ENCODE results near the gene MID2. TPM values are rescaled to one million over a fixed set of nuclear protein-coding genes. Genes with fewer than 3 reads are reported as not detected.

Gene MID2
- total and polyA plus RNA-seq, 2 donors: 1.4 to 2.0 TPM

GRCh38 chrX:107834275-107835201 is 8.9 kb downstream of the MID2 start:
- peaks cover 0 to 3% of the 10 kb centered on the region in 2 donors for H3K27me3 ChIP-seq (ENCODE audit: control insufficient read depth in 2 of 2, insufficient read depth in 1 of 2, low read length in 1 of 2)
- no peak overlapping the region for H3K4me3 ChIP-seq (ENCODE audit: low read length in 2 of 2)
- 97% methylated on average over 3 of the region's 3 CpGs for WGBS
- no peak for DNase-seq (ENCODE audit: low read depth in 6 of 9, low spot score in 9 of 9)
- H3K36me3 ChIP-seq (ENCODE audit: control insufficient read depth in 2 of 2, insufficient read depth in 2 of 2, low read length in 1 of 2): no peaks in the 10 kb centered on the region
- H3K9me3 ChIP-seq (ENCODE audit: control insufficient read depth in 2 of 2, insufficient read depth in 1 of 2, low read length in 1 of 2): no peaks in the 10 kb centered on the region
- no peak overlapping the region for H3K27ac ChIP-seq (ENCODE audit: low read depth in 1 of 2, low read length in 1 of 2)
- H3K4me1 ChIP-seq (ENCODE audit: control insufficient read depth in 2 of 2, insufficient read depth in 2 of 2, low read length in 2 of 2): no peaks in the 10 kb centered on the region

DNA sequence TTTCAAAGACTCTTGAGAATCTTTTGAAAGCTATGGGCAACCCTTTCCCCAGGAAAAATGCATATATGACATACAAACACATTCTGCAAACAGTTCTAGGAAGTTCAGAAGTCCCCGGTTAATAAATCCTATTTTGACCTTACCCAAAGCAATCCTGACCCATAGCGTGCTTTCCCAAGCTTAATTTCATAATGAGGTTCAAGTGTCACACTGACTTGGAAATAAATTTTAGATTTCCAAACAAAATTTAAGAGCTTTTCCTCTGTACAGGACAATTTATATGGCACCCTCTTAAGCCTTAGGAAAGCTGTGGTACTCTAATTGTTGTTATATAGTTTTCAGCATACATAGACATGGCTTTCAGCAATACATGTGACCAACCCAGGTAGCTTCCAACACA is 11.3 kb downstream of the MID2 start:
- no peak for DNase-seq (ENCODE audit: low read depth in 6 of 9, low spot score in 9 of 9)
- WGBS: 95% methylated on average over 2 of the region's 2 CpGs
- H3K27ac ChIP-seq (ENCODE audit: low read depth in 1 of 2, low read length in 1 of 2): no peak overlapping the region

DNA sequence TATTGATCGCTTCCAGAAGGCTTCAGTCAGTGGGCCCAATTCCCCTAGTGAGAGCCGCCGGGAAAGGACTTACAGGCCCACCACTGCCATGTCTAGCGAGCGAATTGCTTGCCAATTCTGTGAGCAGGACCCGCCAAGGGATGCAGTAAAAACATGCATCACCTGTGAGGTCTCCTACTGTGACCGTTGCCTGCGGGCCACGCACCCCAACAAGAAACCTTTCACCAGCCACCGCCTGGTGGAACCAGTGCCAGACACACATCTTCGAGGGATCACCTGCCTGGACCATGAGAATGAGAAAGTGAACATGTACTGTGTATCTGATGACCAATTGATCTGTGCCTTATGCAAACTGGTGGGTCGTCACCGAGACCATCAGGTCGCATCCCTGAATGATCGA is 15.3 kb downstream of the MID2 start:
- H3K4me1 ChIP-seq (ENCODE audit: control insufficient read depth in 2 of 2, insufficient read depth in 2 of 2, low read length in 2 of 2): no peaks in the 10 kb centered on the region
- H3K4me3 ChIP-seq (ENCODE audit: low read length in 2 of 2): no peak overlapping the region
- H3K27ac ChIP-seq (ENCODE audit: low read depth in 1 of 2, low read length in 1 of 2): no peak overlapping the region
- WGBS: 96% methylated on average over 15 of the region's 15 CpGs
- no peaks in the 10 kb centered on the region for H3K36me3 ChIP-seq (ENCODE audit: control insufficient read depth in 2 of 2, insufficient read depth in 2 of 2, low read length in 1 of 2)
- H3K27me3 ChIP-seq (ENCODE audit: control insufficient read depth in 2 of 2, insufficient read depth in 1 of 2, low read length in 1 of 2): no peaks in the 10 kb centered on the region
- no peak for DNase-seq (ENCODE audit: low read depth in 6 of 9, low spot score in 9 of 9)
- H3K9me3 ChIP-seq (ENCODE audit: control insufficient read depth in 2 of 2, insufficient read depth in 1 of 2, low read length in 1 of 2): no peaks in the 10 kb centered on the region

More for the DNA sequence above, 11.3 kb downstream of the MID2 start:
- Histone ChIP-seq H3K27me3 (ENCODE audit: control insufficient read depth in 2 of 2, insufficient read depth in 1 of 2, low read length in 1 of 2) (no peaks in the 10 kb centered on the region), H3K9me3 (ENCODE audit: control insufficient read depth in 2 of 2, insufficient read depth in 1 of 2, low read length in 1 of 2) (no peaks in the 10 kb centered on the region), H3K36me3 (ENCODE audit: control insufficient read depth in 2 of 2, insufficient read depth in 2 of 2, low read length in 1 of 2) (no peaks in the 10 kb centered on the region), H3K4me3 (ENCODE audit: low read length in 2 of 2) (no peak overlapping the region), H3K4me1 (ENCODE audit: control insufficient read depth in 2 of 2, insufficient read depth in 2 of 2, low read length in 2 of 2) (no peaks in the 10 kb centered on the region)

GRCh38 chrX:107842715-107843400 is 17.2 kb downstream of the MID2 start:
- Histone ChIP-seq H3K36me3 (ENCODE audit: control insufficient read depth in 2 of 2, insufficient read depth in 2 of 2, low read length in 1 of 2) (no peaks in the 10 kb centered on the region), H3K27ac (ENCODE audit: low read depth in 1 of 2, low read length in 1 of 2) (no peak overlapping the region), H3K27me3 (ENCODE audit: control insufficient read depth in 2 of 2, insufficient read depth in 1 of 2, low read length in 1 of 2) (no peaks in the 10 kb centered on the region), H3K4me1 (ENCODE audit: control insufficient read depth in 2 of 2, insufficient read depth in 2 of 2, low read length in 2 of 2) (no peaks in the 10 kb centered on the region), H3K9me3 (ENCODE audit: control insufficient read depth in 2 of 2, insufficient read depth in 1 of 2, low read length in 1 of 2) (no peaks in the 10 kb centered on the region), H3K4me3 (ENCODE audit: low read length in 2 of 2) (no peak overlapping the region)
- no peak for DNase-seq (ENCODE audit: low read depth in 6 of 9, low spot score in 9 of 9)
- 92% methylated on average over 6 of the region's 6 CpGs for WGBS

- Histone ChIP-seq H3K36me3 (ENCODE audit: control insufficient read depth in 2 of 2, insufficient read depth in 2 of 2, low read length in 1 of 2) (no peaks in the 10 kb centered on the region), H3K4me1 (ENCODE audit: control insufficient read depth in 2 of 2, insufficient read depth in 2 of 2, low read length in 2 of 2) (no peaks in the 10 kb centered on the region), H3K27me3 (ENCODE audit: control insufficient read depth in 2 of 2, insufficient read depth in 1 of 2, low read length in 1 of 2) (no peaks in the 10 kb centered on the region), H3K4me3 (ENCODE audit: low read length in 2 of 2) (no peak overlapping the region), H3K9me3 (ENCODE audit: control insufficient read depth in 2 of 2, insufficient read depth in 1 of 2, low read length in 1 of 2) (no peaks in the 10 kb centered on the region), H3K27ac (ENCODE audit: low read depth in 1 of 2, low read length in 1 of 2) (no peak overlapping the region)
- 100% methylated on average over 1 of the region's 1 CpG for WGBS
- DNase-seq (ENCODE audit: low read depth in 6 of 9, low spot score in 9 of 9): no peak
Measured at GRCh38 chrX:107845625-107846024, 20.0 kb downstream of the MID2 start.

GRCh38 chrX:107848591-107848990 is 22.9 kb downstream of the MID2 start:
- DNase-seq (ENCODE audit: low read depth in 6 of 9, low spot score in 9 of 9): no peak
- no peaks in the 10 kb centered on the region for H3K4me1 ChIP-seq (ENCODE audit: control insufficient read depth in 2 of 2, insufficient read depth in 2 of 2, low read length in 2 of 2)
- no peaks in the 10 kb centered on the region for H3K27me3 ChIP-seq (ENCODE audit: control insufficient read depth in 2 of 2, insufficient read depth in 1 of 2, low read length in 1 of 2)
- no peak overlapping the region for H3K27ac ChIP-seq (ENCODE audit: low read depth in 1 of 2, low read length in 1 of 2)
- WGBS: 85% methylated on average over 2 of the region's 2 CpGs
- no peaks in the 10 kb centered on the region for H3K36me3 ChIP-seq (ENCODE audit: control insufficient read depth in 2 of 2, insufficient read depth in 2 of 2, low read length in 1 of 2)
- H3K4me3 ChIP-seq (ENCODE audit: low read length in 2 of 2): no peak overlapping the region
- H3K9me3 ChIP-seq (ENCODE audit: control insufficient read depth in 2 of 2, insufficient read depth in 1 of 2, low read length in 1 of 2): no peaks in the 10 kb centered on the region

DNA sequence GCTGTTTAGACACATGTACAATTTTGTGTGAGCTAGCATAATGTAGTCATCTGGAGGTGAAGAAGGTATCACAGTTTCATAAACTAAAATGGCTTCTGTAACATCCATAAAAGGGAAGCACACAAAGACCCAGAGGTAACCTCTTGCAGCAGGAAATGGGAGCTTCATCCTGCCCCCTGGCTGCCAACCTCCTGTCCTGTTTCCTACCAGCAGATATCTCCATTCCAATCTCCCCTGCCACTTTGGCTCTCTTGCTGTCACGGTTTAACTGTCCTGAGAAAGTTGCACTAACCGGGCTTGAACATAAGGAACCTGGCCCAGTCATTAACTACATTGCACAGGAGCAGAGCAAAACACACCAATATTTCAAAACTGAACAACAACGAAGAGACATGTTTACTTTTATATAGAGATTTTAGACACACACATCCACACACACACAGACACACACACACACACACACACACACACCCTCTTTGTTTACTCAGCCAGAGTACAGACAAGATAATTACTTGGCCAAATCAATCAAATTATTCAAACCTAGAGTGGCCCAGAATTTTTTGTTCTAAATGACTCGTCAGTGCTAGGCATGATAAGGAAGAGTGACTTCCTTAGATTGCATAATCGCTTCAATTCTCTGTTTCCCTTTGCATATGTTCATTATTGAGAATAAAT is 24.2 kb downstream of the MID2 start:
- no peak for DNase-seq (ENCODE audit: low read depth in 6 of 9, low spot score in 9 of 9)
- Histone ChIP-seq H3K36me3 (ENCODE audit: control insufficient read depth in 2 of 2, insufficient read depth in 2 of 2, low read length in 1 of 2) (no peaks in the 10 kb centered on the region), H3K4me1 (ENCODE audit: control insufficient read depth in 2 of 2, insufficient read depth in 2 of 2, low read length in 2 of 2) (no peaks in the 10 kb centered on the region), H3K27ac (ENCODE audit: low read depth in 1 of 2, low read length in 1 of 2) (no peak overlapping the region), H3K9me3 (ENCODE audit: control insufficient read depth in 2 of 2, insufficient read depth in 1 of 2, low read length in 1 of 2) (no peaks in the 10 kb centered on the region), H3K4me3 (ENCODE audit: low read length in 2 of 2) (no peak overlapping the region), H3K27me3 (ENCODE audit: control insufficient read depth in 2 of 2, insufficient read depth in 1 of 2, low read length in 1 of 2) (no peaks in the 10 kb centered on the region)
- WGBS: 60% methylated on average over 5 of the region's 5 CpGs

DNA sequence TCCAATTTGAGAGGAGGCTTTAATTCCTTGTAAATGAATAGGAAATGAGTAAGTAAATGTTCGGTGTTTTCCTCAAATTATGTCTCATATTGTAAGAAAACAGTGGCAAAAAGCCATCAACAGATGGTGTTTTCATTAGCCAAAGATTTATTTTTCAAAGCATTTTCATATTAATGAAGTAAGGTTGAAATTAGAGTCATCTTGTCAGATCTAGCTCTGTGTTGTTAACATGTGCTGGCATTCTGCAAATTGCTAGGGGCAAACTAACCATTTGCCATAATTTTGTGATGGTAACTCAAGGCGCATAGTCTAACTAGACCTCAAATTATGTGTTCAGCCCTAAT is 24.7 kb downstream of the MID2 start:
- WGBS: 70% methylated on average over 2 of the region's 2 CpGs
- H3K4me3 ChIP-seq (ENCODE audit: low read length in 2 of 2): no peak overlapping the region
- no peaks in the 10 kb centered on the region for H3K4me1 ChIP-seq (ENCODE audit: control insufficient read depth in 2 of 2, insufficient read depth in 2 of 2, low read length in 2 of 2)
- no peaks in the 10 kb centered on the region for H3K27me3 ChIP-seq (ENCODE audit: control insufficient read depth in 2 of 2, insufficient read depth in 1 of 2, low read length in 1 of 2)
- H3K9me3 ChIP-seq (ENCODE audit: control insufficient read depth in 2 of 2, insufficient read depth in 1 of 2, low read length in 1 of 2): no peaks in the 10 kb centered on the region
- DNase-seq (ENCODE audit: low read depth in 6 of 9, low spot score in 9 of 9): no peak
- H3K27ac ChIP-seq (ENCODE audit: low read depth in 1 of 2, low read length in 1 of 2): no peak overlapping the region
- H3K36me3 ChIP-seq (ENCODE audit: control insufficient read depth in 2 of 2, insufficient read depth in 2 of 2, low read length in 1 of 2): no peaks in the 10 kb centered on the region

- no peaks in the 10 kb centered on the region for H3K36me3 ChIP-seq (ENCODE audit: control insufficient read depth in 2 of 2, insufficient read depth in 2 of 2, low read length in 1 of 2)
- no peak overlapping the region for H3K27ac ChIP-seq (ENCODE audit: low read depth in 1 of 2, low read length in 1 of 2)
- H3K4me3 ChIP-seq (ENCODE audit: low read length in 2 of 2): no peak overlapping the region
- H3K27me3 ChIP-seq (ENCODE audit: control insufficient read depth in 2 of 2, insufficient read depth in 1 of 2, low read length in 1 of 2): no peaks in the 10 kb centered on the region
- WGBS: 75% methylated on average over 2 of the region's 2 CpGs
- H3K4me1 ChIP-seq (ENCODE audit: control insufficient read depth in 2 of 2, insufficient read depth in 2 of 2, low read length in 2 of 2): no peaks in the 10 kb centered on the region
- no peaks in the 10 kb centered on the region for H3K9me3 ChIP-seq (ENCODE audit: control insufficient read depth in 2 of 2, insufficient read depth in 1 of 2, low read length in 1 of 2)
- DNase-seq (ENCODE audit: low read depth in 6 of 9, low spot score in 9 of 9): no peak
Measured at GRCh38 chrX:107851215-107851614, 25.5 kb downstream of the MID2 start.

Data from thymus (tissue), 11 donors.